Tibial nerve (tissue), 4 donors: ENCODE measurements around the gene TBC1D8.

ENCODE experiments used
- CTCF ChIP-seq, 5 experiments: fragments of 200-600 bp in 3 of 5; fragments of 450-650 bp in 2 of 5; sonication (generic) in 3 of 5; IDR thresholded peaks; one replicate each; pipeline ENCODE4 v1.5.1; 2016 to 2019; ENCODE audit warnings: antibody characterized with exemption in 5 of 5, mild to moderate bottlenecking in 3 of 5, moderate library complexity in 2 of 5
- EP300 ChIP-seq, 2 donors: sonication (generic); formaldehyde crosslinking; IDR thresholded peaks; one replicate each; pipeline ENCODE4 v1.6.1; 2017; ENCODE audit warnings: antibody characterized with exemption in 2 of 2, mild to moderate bottlenecking in 1 of 2
- POLR2A ChIP-seq, 2 donors: fragments of 450-650 bp; IDR thresholded peaks; one replicate each; pipeline ENCODE4 v1.6.1; 2017; ENCODE audit warnings: antibody characterized with exemption in 2 of 2, mild to moderate bottlenecking in 2 of 2, moderate library complexity in 2 of 2

DNA sequence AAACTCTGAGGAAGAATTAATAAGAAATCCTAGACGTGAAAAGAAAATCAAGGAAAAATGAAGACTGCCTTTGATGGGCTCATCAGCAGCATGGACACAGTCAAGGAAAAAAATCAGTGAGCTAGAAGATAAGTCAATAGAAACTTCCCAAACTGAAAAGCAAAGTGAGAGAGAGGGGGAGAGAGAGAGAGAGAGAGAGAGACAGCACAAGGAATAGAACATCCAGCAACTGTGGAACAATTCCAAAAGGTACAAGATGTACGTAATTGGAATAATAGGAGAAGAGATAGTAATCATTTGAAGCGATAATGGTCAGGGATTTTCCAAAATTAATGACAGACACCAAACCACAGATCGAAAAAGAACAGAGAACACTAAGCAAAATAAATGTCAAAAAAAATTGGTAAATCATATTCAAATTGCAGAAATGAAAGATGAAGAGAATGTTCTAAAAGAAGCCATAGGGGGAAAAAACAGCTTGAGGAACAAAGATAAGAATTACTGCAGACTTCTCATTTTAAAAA, 54.5 kb downstream of the TBC1D8 start:
- TF ChIP-seq CTCF (IDR thresholded peaks at IDR 0.05) (no peak), POLR2A (IDR thresholded peaks at IDR 0.05) (no peak), EP300 (IDR thresholded peaks at IDR 0.05) (no peak)
